ENCODE measurements around the gene AGPAT2. TPM values are rescaled to one million over a fixed set of nuclear protein-coding genes. Genes with fewer than 3 reads are reported as not detected.

The AGPAT2 gene
- total RNA-seq, 1 experiment from 2014 or later: 40.2 TPM

- Mint-ChIP-seq H3K27me3 (ENCODE audit: low read depth) (no peaks in the 10 kb centered on the region), H3K9me3 (no peaks in the 10 kb centered on the region), H3K27ac (no peak overlapping the region), H3K36me3 (no peaks in the 10 kb centered on the region), H3K4me1 (peaks cover 10% of the 10 kb centered on the region), H3K4me3 (no peak overlapping the region)
- ATAC-seq (peak; percentile 83), DNase-seq (ENCODE audit: low spot score) (peak; percentile 85)
- ChIA-PET CTCF (interaction anchor here (0.5 to 4.9 kb wide), 20 partner anchors 8 to 355 kb away, joined by 3 to 44 read pairs (median 4); no protein-coding TSS in a partner anchor), POLR2A (interaction anchor here (0.6 kb wide), 1 partner anchor 17 kb away, joined by 3 read pairs; no protein-coding TSS in a partner anchor)
- TF ChIP-seq TEAD4 (CRISPR knock-in tag; IDR thresholded peaks at IDR 0.05) (no peak), FOXP4 (CRISPR knock-in tag; IDR thresholded peaks at IDR 0.05) (no peak), ZNF263 (CRISPR knock-in tag; IDR thresholded peaks at IDR 0.05; ENCODE audit: low read depth) (0 out of 2 replicates have a peak, but pooled peaks have one; percentile 45), SOX15 (CRISPR knock-in tag; IDR thresholded peaks at IDR 0.05) (no peak), ARID4B (CRISPR knock-in tag; IDR thresholded peaks at IDR 0.05; ENCODE audit: borderline replicate concordance) (no peak), SMAD4 (CRISPR knock-in tag; IDR thresholded peaks at IDR 0.05) (no peak), JUN (CRISPR knock-in tag; IDR thresholded peaks at IDR 0.05) (no peak), E2F5 (CRISPR knock-in tag; IDR thresholded peaks at IDR 0.05) (no peak), AFF4 (CRISPR knock-in tag; IDR thresholded peaks at IDR 0.05; ENCODE audit: borderline replicate concordance) (no peak), MAX (CRISPR knock-in tag; IDR thresholded peaks at IDR 0.05) (no peak), ESRRA (CRISPR knock-in tag; IDR thresholded peaks at IDR 0.05; ENCODE audit: borderline replicate concordance) (no peak), HMGXB4 (CRISPR knock-in tag; IDR thresholded peaks at IDR 0.05) (peak; percentile 73), CTCF (IDR thresholded peaks at IDR 0.05) (peak; percentile 41), ETV6 (CRISPR knock-in tag; IDR thresholded peaks at IDR 0.05) (no peak), ZNF396 (CRISPR knock-in tag; IDR thresholded peaks at IDR 0.05; ENCODE audit: borderline replicate concordance) (no peak), NFYB (CRISPR knock-in tag; conservative IDR thresholded peaks at IDR 0.05; ENCODE audit: low read depth) (no peak), STAT6 (CRISPR knock-in tag; conservative IDR thresholded peaks at IDR 0.05; ENCODE audit: low read depth) (no peak), GRHL2 (CRISPR knock-in tag; IDR thresholded peaks at IDR 0.05; ENCODE audit: insufficient replicate concordance, severe bottlenecking) (no peak)
Observed at GRCh38 chr9:136694163-136694871, 7.1 kb upstream of the AGPAT2 start.

All from WTC11 (cell line).